ENCODE data around the gene SAMM50.

DNA sequence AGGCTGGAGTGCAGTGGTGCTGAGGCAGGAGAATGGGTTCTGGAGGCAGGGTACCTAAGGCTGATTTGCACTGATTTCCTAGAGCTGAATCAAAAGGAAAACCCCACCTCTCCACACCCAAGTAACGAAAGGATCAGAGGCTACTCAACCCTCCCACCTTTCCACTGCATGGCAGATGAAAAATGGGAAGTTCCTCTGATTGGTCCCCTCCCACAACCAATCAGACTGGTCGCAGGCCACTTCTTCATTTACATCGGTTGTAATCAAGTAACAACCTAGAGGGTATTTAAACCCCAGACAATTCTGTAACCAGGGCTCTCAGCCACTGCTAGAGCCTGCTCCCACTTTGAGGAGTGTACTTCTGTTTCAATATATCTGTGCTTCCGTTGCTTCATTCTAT, 50.3 kb downstream of the SAMM50 start:
- TF ChIP-seq POLR2A (IDR thresholded peaks at IDR 0.05; ENCODE audit: low read depth, low read length) (no peak), TAF1 (IDR thresholded peaks at IDR 0.05; ENCODE audit: low read depth, low read length) (no peak), PAX5 (IDR thresholded peaks at IDR 0.05; ENCODE audit: insufficient read depth, low read length, severe bottlenecking) (no peak)

Data from GM12891 (cell line).